Measurements from ENCODE around the gene KLF11.

GRCh38 chr2:10072656-10073480, 29.5 kb downstream of the KLF11 start:
- peak; percentile 95 for TF ChIP-seq CTCF (IDR thresholded peaks at IDR 0.05)
- no peak for TF ChIP-seq HEYL (CRISPR knock-in tag; IDR thresholded peaks at IDR 0.05)
- TF ChIP-seq POLR2A (IDR thresholded peaks at IDR 0.05; ENCODE audit: low read length) = no peak
- no peak for TF ChIP-seq EP300 (IDR thresholded peaks at IDR 0.05)
- TF ChIP-seq CEBPB (IDR thresholded peaks at IDR 0.05) = no peak; a peak in 1 of 4 replicates
- TF ChIP-seq USF2 (IDR thresholded peaks at IDR 0.05) = no peak
- TF ChIP-seq CBX2 (IDR thresholded peaks at IDR 0.05; ENCODE audit: borderline replicate concordance, low read depth) = no peak
- TF ChIP-seq RAD21 (conservative IDR thresholded peaks at IDR 0.05 in 1 of 2, IDR thresholded peaks at IDR 0.05 in 1 of 2) = peak; percentile 81 to 85
- no peak for TF ChIP-seq MYC (IDR thresholded peaks at IDR 0.05; ENCODE audit: borderline replicate concordance, low read length)
- peak; percentile 94 for TF ChIP-seq SMC3 (IDR thresholded peaks at IDR 0.05)
